Astrocyte of the spinal cord (primary cell): ENCODE data around the gene HPCAL4.

Source experiments
- DNase-seq: peaks from one replicate; pipeline ENCODE4 v3.0.0; 2011; ENCODE audit warnings: low read depth, low spot score
- H3K4me3 ChIP-seq: 2 replicates; pipeline ENCODE4 v1.5.1; 2011; ENCODE audit warnings: low read depth, mild to moderate bottlenecking, low read length, moderate library complexity
- in situ Hi-C: cut with HindIII; loops from 2 replicates; pipeline ENCODE4 v1.10.0; 2017; ENCODE audit warnings: low sequenced_read_pairs
- TF ChIP-seq, protein P1 (sequence below): IDR thresholded peaks from 2 replicates; pipeline ENCODE4 v1.5.1; 2012; ENCODE audit warnings: low read depth, mild to moderate bottlenecking, low read length, inconsistent platforms

The HPCAL4 gene

DNA sequence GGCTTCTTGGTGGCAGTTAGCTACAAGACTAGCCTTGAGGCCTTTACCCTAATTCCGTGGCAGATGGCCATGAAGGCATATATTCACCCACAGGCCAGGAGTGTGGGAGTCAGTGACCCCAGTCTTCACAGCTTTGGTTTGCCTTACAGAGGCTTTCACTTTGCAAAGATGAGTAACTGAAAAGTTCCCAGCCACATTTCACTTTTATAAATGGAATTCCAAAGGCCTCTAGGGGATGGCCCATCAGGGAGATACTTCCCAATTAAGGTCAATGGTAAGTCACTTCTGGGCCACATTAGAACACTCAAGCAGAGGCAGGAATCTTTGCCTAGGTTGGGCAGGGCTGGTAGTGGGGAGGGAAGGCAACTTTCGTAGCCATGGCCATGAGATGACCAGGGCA is 38.7 kb downstream of the HPCAL4 start:
- TF ChIP-seq, protein P1, sequence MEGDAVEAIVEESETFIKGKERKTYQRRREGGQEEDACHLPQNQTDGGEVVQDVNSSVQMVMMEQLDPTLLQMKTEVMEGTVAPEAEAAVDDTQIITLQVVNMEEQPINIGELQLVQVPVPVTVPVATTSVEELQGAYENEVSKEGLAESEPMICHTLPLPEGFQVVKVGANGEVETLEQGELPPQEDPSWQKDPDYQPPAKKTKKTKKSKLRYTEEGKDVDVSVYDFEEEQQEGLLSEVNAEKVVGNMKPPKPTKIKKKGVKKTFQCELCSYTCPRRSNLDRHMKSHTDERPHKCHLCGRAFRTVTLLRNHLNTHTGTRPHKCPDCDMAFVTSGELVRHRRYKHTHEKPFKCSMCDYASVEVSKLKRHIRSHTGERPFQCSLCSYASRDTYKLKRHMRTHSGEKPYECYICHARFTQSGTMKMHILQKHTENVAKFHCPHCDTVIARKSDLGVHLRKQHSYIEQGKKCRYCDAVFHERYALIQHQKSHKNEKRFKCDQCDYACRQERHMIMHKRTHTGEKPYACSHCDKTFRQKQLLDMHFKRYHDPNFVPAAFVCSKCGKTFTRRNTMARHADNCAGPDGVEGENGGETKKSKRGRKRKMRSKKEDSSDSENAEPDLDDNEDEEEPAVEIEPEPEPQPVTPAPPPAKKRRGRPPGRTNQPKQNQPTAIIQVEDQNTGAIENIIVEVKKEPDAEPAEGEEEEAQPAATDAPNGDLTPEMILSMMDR: no peak
- H3K4me3 ChIP-seq: no peak overlapping the region
- DNase-seq: no peak
- in situ Hi-C loops: no loop called here

GRCh38 chr1:39652105-39652504 is 39.1 kb downstream of the HPCAL4 start:
- TF ChIP-seq, protein P1: no peak
- no peak overlapping the region for H3K4me3 ChIP-seq
- in situ Hi-C loops: no loop called here
- DNase-seq: no peak

DNA sequence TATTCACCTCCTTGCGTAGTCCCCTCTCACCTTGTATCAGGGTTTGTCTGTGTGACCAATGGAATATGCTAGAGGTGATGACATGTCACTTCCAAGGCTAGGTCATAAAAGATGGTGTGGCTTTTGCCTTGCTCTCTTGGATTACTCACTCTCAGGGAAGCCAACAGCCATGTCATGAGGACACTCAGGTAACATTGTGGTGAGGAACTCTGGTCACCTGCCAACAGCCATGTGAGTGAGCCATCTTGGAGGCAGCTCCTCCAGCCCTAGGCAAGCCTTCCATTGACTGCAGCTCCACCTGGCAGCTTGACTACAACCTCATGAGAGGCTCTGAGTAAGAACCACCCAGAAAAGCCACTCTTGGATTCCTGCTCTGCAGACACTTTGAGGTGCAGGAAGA is 40.8 kb downstream of the HPCAL4 start:
- TF ChIP-seq, protein P1: no peak
- in situ Hi-C loops: no loop called here
- DNase-seq: no peak
- H3K4me3 ChIP-seq: no peak overlapping the region

- TF ChIP-seq, protein P1: no peak
- in situ Hi-C loops: no loop called here
- no peak overlapping the region for H3K4me3 ChIP-seq
- DNase-seq: no peak
Measured at GRCh38 chr1:39649636-39650185, 41.5 kb downstream of the HPCAL4 start.

- TF ChIP-seq, protein P1: no peak
- H3K4me3 ChIP-seq: no peak overlapping the region
- DNase-seq: no peak
- in situ Hi-C loops: no loop called here
Measured at GRCh38 chr1:39648496-39648895, 42.7 kb downstream of the HPCAL4 start.

- H3K4me3 ChIP-seq: no peak overlapping the region
- in situ Hi-C loops: no loop called here
- DNase-seq: no peak
- TF ChIP-seq, protein P1: no peak
Measured at GRCh38 chr1:39647247-39647646, 44.0 kb downstream of the HPCAL4 start.
